CD1c-positive myeloid dendritic cell (primary cell): ENCODE measurements around the gene TLR3.
"Not testable (repeated sequence)": the region's sequence is repeated elsewhere in the genome, so short reads cannot be mapped to it uniquely, and the experiment has no call there.

Source experiments
- DNase-seq: peaks from one replicate; pipeline ENCODE4 v3.0.0-alpha.2; 2016; ENCODE audit errors: extremely low spot score

The TLR3 gene

GRCh38 chr4:186068581-186069348 is at the start of gene TLR3:
Gene TLR3 (plus strand): TSS chr4:186069156. CDS start chr4:186076620, 7,464 bp downstream.
- DNase-seq, result peak; percentile 49

GRCh38 chr4:186019269-186019668 is 49.7 kb upstream of the TLR3 start:
- no peak for DNase-seq

- no peak for DNase-seq
These were observed 48.7 kb upstream of the TLR3 start for GRCh38 chr4:186020106-186020792.

- DNase-seq, result no peak
These were observed 48.1 kb upstream of the TLR3 start for GRCh38 chr4:186020793-186021407.

GRCh38 chr4:186021461-186022167 is 47.3 kb upstream of the TLR3 start:
- no peak for DNase-seq

- DNase-seq, result no peak
These were observed 45.0 kb upstream of the TLR3 start for GRCh38 chr4:186023975-186024374.

- no peak for DNase-seq
These were observed 44.1 kb upstream of the TLR3 start for GRCh38 chr4:186024637-186025407.

- DNase-seq, result no peak
These were observed 43.6 kb upstream of the TLR3 start for GRCh38 chr4:186025408-186025690.

- no peak for DNase-seq
These were observed 41.6 kb upstream of the TLR3 start for GRCh38 chr4:186027405-186027804.

- DNase-seq, result no peak
These were observed 39.2 kb upstream of the TLR3 start for GRCh38 chr4:186029571-186030398.

- DNase-seq, result no peak
These were observed 38.6 kb upstream of the TLR3 start for GRCh38 chr4:186030399-186030775.

GRCh38 chr4:186030795-186031194 is 38.2 kb upstream of the TLR3 start:
- no peak for DNase-seq

- no peak for DNase-seq
These were observed 36.7 kb upstream of the TLR3 start for GRCh38 chr4:186032259-186032658.

- DNase-seq, result no peak
These were observed 35.9 kb upstream of the TLR3 start for GRCh38 chr4:186033027-186033426.

- not testable (repeated sequence) for DNase-seq
These were observed 34.3 kb upstream of the TLR3 start for GRCh38 chr4:186034613-186035012.

- DNase-seq, result no peak
These were observed 31.9 kb upstream of the TLR3 start for GRCh38 chr4:186036976-186037581.

GRCh38 chr4:186037692-186038658 is 31.0 kb upstream of the TLR3 start:
- peak; percentile 75 for DNase-seq

- DNase-seq, result no peak
These were observed 29.3 kb upstream of the TLR3 start for GRCh38 chr4:186039697-186040096.

- DNase-seq, result no peak
These were observed 28.6 kb upstream of the TLR3 start for GRCh38 chr4:186040316-186040715.
